GM21619 (cell line): ENCODE measurements around the gene CREM.
"Not testable (repeated sequence)": the region's sequence is repeated elsewhere in the genome, so short reads cannot be mapped to it uniquely, and the experiment has no call there.

Experiments
- ATAC-seq: cut with Tn5 transposase; IDR thresholded peaks from one replicate; pipeline ENCODE4 v1.9.1; 2021; ENCODE audit not compliant: unreplicated experiment

The CREM gene

DNA sequence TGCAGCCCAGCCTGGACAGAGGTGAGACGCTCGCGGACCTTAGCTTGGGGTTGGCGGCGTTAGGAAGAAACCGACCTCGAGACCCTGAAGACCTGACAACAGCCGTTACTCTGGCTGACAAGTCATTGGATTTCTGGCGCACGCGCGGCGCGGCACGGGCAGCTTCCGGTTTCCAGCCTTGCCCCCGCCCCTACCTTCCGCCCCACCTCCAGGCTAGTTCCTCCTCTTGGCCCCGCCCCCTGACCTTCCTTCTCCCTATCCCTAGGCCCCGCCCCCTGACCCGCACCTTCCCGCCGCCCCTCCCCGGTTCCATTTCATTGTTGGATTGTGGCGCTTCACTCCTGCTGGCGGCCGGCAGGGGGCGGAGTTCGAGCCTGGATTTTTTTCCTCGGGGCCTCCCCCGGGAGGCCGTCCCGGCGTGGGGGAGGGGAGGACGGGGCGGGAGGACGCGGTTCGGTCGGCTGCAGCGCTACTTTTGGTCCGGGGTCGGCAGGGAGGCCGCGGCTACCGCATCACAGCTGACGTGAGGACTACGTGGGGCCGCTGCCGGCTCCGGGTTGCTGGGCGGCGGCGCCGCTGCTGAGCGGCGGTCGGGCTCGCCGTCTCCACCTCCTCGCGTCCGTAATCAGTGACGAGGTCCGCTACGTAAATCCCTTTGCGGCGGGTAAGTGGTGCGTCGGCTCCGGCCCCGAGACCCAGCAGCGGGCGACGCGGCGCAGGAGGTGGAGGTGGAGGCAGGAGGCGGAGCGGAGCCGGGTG, at the start of gene CREM:
Gene CREM (plus strand): TSS at position 317 of the 759 bp plus-strand sequence. CDS start 10,990 bp downstream, outside the sequence.
- ATAC-seq = peak; percentile 77

DNA sequence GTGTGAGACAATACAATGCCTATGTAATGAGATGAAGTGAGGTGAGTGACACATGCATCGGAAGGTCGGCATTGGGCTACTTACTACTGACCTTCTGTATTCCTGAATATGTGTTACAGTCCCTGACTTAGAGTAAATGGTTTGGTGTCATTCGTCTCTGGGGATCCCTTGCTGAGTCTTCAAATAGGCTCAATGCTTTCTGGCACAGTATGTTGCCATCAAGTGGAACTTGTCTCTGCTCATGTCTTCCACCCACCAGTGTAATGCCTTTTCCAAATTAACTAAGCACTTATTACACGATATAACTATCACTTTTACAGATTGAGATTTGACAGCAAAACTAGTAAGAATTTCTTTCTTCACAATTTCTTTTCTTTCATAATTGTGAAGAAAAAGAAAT, 47.4 kb upstream of the CREM start:
- ATAC-seq = no peak

DNA sequence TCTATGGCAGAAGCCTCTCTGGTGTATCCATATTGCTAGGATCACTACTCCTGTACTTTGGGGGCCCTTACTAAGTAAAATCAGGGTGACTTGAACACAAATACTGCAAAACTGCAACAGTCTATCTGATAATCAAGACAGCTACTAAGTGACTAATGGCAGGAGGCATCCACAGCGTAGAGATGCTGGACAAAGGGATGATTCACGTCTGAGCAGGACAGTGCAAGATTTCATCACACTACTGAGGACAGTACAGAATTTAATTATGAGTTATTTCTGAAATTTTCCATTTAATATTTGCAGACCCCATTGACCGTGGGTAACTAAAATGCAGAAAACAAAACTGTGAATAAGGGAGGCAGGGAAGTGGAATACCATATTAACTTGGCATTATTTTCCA, 46.9 kb upstream of the CREM start:
- ATAC-seq = no peak

DNA sequence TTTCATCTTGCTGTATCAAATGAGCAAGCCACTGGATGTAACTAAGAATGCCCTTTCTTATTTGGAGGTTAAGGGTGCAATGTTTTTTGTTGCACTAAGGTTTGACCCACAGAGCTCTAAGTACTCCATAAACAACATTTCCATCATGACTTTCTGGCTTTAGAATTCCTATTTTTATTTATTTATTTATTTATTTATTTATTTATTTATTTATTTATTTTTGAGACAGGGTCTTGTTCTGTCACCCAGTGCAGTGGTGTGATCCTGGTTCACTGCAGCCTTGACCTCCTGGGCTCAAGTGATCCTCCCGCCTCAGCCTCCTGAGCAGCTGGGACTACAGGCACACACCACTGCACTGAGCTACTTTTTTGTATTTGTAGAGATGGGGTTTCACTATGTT, 46.4 kb upstream of the CREM start:
- not testable (repeated sequence) for ATAC-seq

DNA sequence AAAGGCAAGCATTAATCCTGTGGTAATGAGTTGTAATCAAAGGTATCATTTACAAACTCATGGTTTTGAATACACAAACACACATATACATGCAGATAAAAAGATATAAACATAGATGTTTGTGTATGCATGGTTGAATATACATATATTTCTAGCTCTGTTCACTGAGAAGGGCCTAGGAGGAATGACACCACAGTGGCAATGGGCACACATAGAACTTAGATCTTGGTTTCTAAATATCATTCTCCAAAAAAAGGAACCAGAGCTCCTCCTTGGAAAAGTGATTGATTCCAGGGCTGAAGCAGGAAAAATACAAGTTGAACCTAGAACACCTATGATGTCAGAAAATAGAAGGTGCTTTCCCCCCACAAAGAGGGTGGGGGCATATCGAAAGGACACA, 43.4 kb upstream of the CREM start:
- no peak for ATAC-seq

DNA sequence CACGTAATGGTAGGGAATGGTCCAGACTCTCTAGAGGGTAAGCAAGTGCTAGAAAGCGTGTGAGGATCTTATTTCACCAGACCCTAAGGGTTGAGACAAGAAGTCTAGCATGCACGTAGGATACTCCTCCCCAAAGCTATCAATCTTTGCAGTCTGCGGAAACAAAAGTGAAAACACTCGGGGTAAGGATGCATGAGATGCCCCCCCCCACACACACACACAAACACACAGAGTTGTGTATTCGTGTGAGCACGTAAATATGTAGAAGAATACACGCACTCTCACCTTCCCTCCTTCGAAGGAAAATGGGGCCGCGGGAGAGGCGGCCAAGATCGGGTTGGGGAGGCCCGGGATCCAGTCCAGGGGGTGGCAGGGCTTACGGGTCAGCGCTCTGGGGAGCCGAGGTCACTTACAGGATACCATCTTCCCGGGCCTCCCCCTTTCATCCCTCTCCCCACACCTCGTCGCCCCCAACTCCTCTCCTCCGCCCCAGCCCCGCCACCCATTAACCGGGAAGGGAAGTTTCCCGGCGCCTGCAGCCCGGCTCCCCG, 37.0 kb upstream of the CREM start:
- ATAC-seq = peak; percentile 36

DNA sequence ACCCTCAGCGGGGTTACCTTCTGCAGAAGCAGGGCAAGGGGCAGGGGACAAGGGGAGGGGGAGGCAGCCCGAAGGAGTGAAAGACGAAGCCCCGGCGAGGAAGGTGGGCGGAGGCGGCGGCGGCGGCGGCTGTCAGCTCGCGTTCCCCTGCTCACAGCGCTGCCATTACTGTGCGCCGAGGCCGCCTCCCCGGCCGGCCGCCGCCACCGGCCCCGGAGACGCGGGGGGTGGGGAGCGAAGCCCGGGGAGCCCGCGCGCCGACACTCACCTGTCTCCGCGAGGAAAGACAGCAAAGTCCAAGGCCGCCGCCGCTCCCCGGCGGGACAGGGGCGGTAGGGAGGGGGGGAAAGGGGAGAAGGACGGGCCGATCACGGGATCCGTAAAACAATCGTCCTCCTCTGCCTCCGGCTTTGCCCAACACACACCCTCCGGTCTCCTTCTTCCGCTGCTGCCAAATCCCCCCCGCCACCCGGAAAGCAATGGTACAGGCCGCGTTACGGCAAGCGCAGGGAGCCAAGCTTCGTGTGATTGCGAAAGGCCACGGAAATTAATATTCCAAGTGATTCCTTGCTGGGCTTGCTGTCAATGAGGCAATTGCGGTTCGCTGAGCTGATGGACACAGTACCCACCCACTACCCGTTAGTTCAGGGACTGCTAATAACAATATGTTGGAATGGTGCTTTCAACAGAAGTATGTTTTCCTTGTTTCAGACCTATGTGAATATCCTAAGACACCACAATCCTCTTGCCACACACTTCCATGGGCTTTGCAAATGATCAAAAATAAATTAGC, 36.3 kb upstream of the CREM start, which contains the start of gene CUL2:
Gene CUL2 (minus strand): TSS at position 180 of the 793 bp plus-strand sequence. CDS start 19,024 bp downstream, outside the sequence.
- peak; percentile 92 for ATAC-seq

DNA sequence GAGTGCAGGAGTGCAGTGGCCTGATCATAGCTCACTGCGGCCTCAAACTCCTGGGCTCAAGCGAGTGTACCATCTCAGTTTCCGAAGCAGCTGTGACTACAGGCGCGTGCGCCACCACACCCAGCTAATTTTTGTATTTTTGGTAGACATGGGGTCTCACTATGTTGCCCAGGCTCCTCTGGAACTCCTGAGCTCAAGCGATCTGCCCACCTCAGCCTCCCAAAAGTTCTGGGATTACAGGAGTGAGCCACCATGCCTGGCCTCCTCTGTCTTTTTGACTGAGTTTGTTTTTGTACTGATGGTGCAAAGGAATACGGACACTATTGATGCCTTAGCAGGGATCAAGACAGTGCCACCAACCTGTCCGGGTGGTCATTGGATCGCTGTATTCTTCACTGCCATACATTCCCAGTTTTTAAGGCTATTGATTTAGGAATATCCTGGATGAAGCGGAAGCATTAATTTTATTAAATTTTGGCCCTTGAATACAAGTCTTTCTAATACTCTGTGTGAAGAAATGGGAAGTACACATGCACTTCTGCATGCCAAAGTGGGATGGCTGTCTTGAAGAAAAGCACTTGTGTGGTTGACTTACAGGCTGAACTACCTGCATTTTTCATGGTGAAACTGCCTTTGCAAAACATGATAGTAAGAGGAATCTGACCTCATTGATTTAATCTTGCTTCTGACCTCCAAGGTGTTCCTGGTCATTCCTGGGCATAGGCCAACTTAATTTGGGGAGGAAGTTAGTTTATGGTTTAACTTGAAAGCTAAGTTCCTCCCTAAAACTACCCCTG, 34.5 kb upstream of the CREM start:
- no peak for ATAC-seq

DNA sequence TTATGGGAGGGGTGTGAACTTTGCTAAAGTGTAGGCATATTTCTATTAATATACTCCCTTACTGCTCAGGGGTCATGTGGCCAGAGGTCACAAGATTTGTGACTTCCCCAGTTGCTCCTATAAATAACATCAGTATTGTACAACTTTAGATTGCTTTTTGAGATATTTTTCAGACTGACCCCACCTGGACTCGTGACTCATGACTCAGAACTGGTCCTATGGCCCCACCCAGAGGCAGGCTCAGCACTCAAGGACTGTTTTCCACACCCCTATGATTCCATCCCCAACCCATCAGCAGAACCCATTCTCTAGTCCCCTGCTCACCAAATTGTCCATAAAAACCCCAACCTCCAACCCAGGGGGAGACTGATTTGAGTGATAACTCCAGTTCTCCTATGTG, 33.8 kb upstream of the CREM start:
- no peak for ATAC-seq

DNA sequence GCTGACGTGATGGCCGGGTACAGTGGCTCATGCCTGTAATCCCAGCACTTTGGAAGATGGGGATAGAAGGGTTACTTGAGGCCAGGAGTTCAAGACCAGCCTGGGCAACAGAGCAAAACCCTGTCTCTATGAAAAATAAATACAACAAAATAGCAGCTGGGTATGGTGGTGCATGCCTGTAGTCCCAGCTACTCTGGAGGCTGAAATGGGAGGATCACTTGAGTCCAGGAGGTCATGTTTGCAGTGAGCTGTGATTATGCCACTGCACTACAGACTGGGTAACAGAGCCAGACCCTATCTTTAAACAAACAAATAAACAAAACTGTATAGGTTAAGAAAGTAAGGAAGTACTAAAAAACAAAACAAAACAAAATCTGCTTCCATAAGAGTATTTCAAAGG, 30.3 kb upstream of the CREM start:
- no peak for ATAC-seq

DNA sequence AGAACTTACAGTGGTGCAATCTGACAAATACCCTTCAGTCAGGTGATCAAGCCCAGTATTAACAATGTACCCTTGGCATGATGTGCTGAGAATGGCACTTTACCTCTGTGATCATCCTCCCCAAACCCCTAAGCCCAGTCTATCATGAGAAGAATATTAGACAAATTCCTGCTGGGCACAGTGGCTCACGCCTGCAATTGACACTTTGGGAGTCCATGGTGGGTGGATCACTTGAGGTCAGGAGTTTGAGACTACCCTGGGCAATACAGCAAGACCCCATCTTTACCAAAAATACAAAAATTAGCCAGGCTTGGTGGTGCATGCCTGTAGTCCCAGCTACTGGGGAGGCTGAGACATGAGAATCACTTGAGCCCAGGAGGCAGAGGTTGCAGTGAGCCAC, 29.1 kb upstream of the CREM start:
- ATAC-seq = no peak

DNA sequence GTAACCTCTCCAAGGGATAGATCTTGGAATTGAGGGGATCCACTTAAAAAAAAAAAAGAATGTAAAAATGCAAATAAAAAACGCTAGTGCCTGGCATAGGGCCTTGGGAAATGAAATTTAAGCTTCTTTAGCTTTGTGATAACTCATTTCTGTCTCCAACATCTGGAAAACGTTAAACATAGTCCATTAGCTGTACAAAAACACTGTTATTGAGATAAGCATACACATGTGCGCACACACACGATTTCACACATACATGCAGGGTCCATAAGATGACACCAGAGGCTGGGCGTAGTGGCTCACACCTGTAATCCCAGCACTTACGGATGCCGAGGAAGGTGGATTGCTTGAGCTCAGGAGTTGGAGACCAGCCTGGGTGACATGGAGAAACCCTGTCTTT, 22.8 kb upstream of the CREM start:
- no peak for ATAC-seq

DNA sequence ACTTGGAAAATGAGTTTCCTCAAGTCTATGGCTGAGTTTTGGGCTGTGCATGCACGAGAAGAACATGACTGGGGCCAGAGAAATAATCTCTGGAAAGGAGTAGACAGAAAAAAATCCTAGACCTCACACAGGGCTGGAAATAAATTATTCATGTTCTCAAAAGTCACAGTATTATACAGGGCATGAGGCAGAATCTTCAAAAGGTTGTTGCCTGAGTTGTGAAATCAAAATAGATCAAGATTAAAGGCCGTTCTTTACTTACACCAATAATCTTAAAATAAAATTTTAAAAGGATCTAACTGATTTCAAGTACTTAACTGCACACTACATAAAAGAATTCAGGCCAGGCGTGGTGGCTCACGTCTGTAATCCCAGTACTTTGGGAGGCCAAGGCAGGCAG, 14.1 kb upstream of the CREM start:
- no peak for ATAC-seq

DNA sequence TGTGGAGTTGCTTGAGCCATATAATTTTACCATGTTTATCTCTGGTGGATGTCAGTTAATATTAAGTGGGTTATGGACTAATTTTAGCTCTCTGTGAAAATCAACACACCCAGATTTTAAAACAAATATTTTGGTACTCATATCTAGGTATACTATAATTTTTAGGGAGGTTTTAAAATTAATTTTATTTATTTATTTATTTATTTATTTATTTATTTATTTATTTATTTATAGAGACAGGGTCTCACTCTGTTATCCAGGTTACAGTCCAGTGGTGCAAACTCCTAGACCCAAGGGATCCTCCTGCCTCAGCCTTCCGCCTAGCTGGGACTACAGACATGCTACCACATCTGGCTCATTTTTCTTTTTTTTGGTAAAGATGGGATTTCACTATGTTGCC, 7.3 kb upstream of the CREM start:
- ATAC-seq = no peak

DNA sequence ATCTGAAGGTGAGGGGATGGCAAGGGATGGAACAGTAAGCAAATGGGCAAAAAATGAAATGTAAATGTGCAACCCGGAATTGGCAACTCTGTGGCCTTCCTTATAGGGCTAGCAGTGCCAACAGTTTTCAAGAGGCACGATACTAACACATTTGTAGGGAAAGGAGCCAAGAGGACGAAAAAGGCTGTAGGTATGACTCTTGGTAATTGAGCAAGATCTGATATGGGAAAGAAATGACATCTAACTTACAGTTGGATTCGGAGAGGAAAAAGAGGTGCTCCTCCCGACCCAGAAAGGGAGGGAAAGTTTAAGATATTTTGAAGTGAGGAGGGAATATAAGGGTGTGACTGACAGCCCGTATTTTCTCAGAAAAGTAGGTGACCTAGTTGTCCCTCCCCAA, 2.1 kb upstream of the CREM start:
- no peak for ATAC-seq

DNA sequence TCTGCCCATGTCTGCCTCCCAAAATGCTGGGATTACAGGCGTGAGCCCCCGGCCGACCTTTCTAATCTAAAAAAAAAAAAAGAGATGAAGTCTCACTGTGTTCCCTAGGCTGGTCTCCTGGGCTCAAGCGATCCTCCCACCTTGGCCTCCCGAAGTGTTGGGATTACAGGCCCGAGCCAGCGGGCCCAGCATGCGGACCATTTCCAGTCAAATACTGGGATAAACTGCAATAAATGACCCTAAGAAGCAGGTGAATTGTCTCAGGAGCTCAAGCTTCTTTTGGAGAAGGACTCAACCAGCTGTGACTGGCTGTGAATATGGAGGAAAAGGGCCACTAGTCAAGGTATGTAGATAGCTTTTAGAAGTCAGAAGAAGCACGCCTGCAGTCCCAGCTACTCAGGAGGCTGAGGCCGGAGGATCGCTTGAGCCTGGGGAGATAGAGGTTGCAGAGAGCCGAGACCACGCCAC, 550 bp upstream of the CREM start:
- ATAC-seq = no peak

DNA sequence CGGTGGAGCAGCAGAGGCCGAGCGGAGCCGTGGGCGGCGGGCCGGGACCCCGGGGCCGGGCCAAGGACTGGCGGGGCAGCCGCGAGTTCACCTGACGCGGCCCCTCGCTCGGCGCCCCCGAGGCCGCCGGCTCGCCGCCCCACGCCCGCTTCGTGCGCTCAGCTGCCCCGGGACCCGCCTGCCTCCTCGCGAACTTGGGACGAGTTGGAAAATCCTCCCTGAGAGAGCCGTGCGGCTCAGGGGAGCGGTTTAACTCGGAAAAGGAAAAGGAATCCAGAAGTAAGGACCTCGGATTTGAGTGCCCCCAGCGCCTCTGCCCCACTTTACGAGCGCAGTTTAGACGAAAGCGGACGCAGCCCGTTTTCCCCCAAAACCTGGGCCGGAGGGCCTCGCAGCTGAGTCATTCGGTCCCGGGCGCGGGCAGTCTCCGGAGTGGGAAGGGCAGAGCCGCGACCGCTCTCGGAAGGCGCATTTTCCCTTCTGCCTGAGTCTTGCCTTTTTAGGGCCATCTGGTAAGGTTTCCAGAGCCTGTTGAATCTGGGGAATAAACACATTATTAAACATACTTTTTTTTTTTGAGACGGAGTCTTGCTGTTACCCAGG, 744 bp downstream of the CREM start:
- ATAC-seq = no peak

DNA sequence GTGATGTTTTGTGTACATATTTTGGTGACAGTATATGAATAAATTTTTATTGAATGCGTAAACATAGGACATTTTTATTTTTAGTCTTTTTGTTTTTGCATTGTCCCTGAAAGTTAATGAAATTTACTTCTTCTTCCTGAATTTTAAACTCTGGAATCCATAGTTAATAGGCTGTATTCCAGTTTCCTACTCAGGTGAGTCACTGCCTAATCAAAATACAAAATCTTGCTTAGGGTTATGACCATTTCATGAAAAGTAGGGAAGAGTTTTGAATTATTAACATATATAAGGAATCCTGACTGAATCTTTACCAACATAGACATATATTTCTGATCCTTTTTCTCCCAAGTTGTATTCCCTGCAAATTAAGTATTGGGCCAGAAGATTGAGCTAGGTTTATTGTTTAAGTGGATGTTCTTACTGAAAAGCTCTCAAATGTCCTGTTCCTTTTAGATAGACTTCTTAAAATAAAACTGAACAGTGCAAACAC, 2.6 kb downstream of the CREM start:
- no peak for ATAC-seq

DNA sequence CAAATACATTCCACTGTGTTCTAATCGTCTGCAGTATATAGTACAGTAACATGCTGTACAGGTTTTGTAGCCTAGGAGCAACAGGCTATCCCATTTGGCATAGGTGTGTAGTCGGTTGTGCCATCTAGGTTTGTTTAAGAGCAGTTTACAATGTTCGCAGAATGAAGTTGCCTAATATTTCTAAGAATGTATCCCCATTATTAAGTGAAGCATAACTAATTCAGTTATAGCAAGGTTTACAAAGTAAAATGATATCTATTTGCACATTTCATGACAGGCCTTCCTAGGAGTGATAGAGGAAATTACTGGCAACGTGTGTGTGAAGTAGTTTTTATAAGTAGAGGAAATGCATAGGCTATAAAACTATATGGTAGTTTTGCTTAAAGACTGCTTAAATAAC, 4.0 kb downstream of the CREM start:
- no peak for ATAC-seq

DNA sequence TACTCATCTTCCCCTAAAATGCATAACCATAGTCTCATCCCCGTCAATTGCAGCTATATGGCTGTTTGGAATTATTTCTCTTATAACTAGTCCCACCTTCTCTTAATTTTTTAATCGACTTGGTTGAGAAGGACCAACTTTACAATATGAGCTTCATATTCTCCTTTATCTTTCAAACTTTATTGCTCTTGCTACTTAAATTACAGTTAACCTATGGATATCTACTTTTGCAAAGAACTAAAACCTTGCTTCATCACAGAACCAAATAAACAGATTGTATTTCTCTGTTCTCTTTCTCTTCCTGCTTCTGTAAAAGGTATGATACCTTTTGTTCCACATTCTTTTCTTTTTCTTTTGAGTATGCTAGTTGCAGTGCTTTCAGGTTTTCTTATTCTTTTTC, 6.1 kb downstream of the CREM start:
- ATAC-seq = no peak

DNA sequence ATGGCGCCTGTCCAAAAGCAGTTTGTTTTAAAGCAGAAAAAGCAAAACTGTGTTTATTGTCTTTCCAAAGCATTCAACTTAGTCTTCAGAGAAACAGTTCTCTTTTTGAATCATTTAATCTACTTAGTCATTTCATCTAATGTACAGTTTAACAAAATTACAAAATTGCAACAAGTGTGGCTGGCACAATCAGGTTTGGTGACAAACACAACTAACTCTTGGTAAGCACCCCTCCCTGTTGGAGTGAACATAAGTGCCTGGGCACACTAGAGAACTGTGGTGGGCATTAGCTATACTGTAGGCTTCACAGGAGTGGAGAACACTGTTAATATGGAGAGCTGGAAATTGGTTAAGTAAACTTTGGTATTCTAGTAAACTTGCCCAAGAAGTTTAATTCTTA, 6.9 kb downstream of the CREM start:
- no peak for ATAC-seq
